ENCODE results near the gene TAS2R7.
"Not testable (repeated sequence)": the region's sequence is repeated elsewhere in the genome, so short reads cannot be mapped to it uniquely, and the experiment has no call there.

Gene TAS2R7, protein sequence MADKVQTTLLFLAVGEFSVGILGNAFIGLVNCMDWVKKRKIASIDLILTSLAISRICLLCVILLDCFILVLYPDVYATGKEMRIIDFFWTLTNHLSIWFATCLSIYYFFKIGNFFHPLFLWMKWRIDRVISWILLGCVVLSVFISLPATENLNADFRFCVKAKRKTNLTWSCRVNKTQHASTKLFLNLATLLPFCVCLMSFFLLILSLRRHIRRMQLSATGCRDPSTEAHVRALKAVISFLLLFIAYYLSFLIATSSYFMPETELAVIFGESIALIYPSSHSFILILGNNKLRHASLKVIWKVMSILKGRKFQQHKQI

DNA sequence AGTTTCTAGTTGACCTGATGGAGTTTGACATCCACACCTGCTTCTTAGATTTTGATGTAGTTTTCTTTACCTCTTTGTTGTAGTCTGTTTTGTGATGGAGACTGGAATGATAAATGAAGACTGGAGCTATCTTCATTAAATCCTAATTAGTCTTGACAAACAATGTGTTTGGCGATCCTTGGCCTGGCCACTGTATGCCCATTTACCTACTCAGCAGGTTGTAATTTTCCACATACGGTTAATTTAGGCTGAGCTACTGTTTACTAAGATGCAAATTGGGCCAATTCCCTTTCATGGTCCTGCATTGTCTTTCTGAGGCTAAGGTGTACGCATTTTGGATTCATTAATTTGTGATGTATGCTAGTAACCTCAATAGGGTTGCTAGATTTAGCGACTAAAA is at the start of gene TAS2R7:
Gene TAS2R7 (minus strand): TSS at position 41 of the 400 bp plus-strand sequence. CDS start 57 bp downstream, outside the sequence.
- no peak for DNase-seq

DNA sequence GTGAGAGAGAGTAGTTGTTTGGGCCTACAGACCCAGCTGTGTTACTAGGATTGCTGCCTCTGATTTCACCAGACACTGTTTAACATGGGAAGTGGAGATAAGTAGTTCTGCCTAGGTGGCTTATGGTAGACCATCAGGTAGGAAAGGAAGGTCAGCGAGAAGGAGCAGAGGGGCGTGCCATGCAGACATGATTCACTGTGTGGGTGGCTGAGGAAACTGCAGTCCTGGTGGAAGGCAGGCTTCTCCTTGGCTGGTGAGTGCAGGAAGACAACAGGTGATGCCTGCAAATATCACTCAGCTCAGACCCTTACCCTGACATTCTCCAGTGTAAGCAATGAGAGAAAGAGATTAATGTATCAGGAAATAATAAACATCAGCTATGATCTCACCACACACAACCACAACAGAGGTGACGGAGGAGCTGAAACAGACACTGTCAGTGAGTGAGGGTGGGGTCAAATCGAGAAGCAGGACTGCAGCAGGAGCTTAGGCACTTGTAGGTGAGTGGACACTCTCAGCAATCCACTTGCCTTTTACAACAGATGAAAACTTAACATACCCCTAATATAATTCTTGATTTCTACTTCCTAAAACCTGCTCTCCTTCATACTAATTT is 48.9 kb upstream of the TAS2R7 start:
- no peak for DNase-seq

GRCh38 chr12:10849425-10849878 is 47.0 kb upstream of the TAS2R7 start, which contains the start of gene PRR4:
Gene PRR4, minus strand, starts transcription at chr12:10849475. Its CDS starts 38 bp downstream, at chr12:10849437.
- no peak for DNase-seq

GRCh38 chr12:10847744-10848143 is 45.3 kb upstream of the TAS2R7 start:
- DNase-seq = no peak

- DNase-seq = no peak
Measured at GRCh38 chr12:10842862-10843261, 40.4 kb upstream of the TAS2R7 start.

GRCh38 chr12:10838461-10838860 is 36.0 kb upstream of the TAS2R7 start:
- DNase-seq = no peak

DNA sequence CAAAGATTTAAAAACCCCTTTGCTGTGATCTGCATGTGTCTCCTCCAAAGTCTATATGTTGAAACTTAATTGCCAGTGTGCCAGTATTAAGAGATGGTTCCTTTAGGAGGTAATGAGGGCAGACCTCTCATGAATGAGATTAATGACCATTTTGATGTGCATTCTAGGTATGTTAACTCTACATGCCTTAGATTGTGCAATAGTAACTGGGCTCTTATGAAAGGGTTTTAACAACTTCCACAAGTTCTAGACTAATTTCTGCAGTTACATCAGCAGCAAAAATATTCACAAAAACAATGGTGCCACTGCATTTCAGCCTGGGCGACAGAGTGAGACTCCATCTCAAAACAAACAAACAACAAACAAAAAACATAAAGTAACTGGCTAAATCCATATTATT is 27.6 kb upstream of the TAS2R7 start:
- no peak for DNase-seq

DNA sequence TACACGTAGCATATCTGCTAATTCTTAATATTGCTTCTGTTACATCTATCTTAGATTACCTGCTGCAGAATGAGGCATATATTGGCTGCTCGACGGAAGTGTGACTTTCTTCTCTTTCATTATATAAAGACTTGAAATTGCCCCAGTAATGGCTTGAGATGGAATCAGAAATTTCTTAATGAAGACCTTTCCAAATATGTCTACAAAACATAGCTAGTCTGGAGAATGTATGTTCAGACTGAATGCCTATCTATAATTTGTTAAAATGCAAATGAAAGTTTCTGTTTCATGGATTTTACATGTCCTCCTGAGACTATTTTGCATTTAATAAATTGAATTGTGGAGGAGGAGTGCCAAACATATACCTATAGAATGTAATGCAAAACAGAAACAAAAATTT is 23.8 kb upstream of the TAS2R7 start, which contains the start of gene TAS2R10:
Gene TAS2R10 (minus strand): TSS at position 101 of the 400 bp plus-strand sequence. CDS start 89 bp downstream, at position 12.
- no peak for DNase-seq

DNA sequence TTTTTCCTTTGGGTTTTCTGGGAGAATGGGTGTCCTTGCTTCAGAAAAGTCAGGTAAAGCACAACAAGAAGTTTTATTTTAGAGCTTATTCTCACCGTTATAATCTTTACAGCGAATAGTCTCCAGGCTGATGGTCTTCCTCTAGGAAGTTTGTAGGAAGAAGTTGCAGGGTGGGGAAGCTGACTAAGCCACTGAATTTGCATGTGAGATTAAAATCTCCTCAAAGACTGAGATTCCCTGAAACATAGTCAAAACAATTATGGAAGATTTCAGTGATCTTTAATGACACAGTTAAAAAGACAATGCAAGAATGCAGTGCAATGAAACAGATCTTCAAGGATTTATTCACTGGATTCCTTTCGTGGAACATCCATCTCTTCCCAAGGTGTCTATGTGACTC is 22.5 kb upstream of the TAS2R7 start:
- DNase-seq = no peak

DNA sequence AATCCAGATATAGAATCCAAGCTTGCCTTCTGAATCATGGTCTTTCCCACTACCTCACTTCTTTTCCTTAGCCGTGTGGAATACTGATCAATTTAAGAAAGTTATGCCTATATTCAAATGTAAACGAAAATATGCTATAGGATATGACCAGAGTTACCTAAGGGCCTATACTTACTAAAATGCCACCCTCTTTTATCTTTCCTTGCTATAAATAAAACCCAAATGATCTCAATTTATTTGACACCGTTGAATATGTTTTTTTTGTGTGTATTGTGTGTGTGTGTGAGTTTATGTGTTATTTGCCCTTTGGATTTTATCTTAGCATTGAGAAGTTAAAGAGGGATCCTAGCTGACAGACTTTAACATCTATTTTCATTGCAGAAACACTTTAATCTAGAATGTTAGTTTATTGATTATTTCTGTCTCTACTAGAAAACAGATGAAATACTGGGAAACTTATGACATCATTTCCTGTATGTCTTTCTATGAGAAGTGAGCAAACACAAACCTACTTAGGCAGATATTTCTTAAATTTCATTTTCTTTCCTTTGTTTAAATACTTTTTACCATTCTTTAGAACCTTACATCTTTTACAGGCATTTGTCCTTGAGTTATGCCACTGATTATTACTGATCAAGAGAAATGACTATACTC is 9.6 kb upstream of the TAS2R7 start:
- no peak for DNase-seq

DNA sequence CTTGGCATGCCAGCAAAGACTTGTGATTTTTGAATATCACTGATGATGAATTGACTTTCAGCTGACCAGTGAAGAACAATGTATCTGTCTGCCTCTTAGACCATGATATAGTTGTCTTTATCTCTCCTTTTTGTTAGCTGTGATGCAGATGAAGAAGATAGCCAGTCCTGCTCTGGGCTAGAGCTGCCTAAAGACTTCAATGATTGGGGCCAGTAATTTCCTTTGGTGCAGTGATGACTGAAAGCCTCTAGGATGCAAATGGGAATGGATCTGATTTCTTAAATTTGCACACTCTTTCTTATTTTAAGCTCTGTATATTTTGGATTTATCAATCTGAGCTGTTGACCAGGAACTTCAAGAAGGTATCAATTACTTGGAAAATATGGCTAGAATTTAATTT is 7.6 kb upstream of the TAS2R7 start, which contains the start of gene TAS2R9:
Gene TAS2R9 (minus strand): TSS at position 101 of the 400 bp plus-strand sequence. CDS start 93 bp downstream, at position 8.
- DNase-seq = no peak

DNA sequence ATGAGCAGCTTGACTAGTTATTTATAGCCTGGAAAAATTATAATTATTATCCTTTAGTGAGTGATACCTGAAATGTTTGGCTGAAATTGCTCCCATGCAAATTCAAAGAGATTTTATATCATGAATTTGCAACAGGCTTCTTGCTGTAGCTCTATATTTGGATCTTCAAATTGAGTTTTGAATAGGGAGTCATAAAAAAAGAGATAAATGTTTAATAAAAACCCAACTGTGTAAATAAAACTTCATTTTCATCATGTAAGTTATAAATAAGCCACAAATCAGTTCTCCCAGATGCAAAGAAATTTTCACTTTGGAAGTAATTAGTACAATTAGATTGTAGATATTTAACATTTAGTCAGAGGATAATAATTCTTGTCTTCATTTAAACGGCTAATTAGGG is 4.8 kb upstream of the TAS2R7 start, which contains the start of gene TAS2R8:
Gene TAS2R8 (minus strand): TSS at position 101 of the 400 bp plus-strand sequence. CDS start 306 bp downstream, outside the sequence.
- DNase-seq = no peak

DNA sequence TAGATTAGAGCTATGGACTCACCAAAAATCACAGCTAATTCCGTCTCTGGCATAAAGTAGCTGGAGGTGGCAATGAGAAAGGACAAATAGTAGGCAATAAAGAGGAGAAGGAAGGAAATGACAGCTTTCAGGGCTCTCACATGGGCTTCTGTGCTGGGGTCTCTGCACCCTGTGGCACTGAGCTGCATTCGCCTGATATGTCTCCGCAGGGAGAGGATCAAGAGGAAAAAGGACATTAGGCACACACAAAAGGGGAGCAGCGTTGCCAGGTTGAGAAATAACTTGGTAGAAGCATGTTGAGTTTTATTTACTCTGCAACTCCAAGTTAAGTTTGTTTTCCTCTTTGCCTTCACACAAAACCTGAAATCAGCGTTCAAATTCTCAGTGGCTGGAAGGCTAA is 686 bp downstream of the TAS2R7 start:
- no peak for DNase-seq

DNA sequence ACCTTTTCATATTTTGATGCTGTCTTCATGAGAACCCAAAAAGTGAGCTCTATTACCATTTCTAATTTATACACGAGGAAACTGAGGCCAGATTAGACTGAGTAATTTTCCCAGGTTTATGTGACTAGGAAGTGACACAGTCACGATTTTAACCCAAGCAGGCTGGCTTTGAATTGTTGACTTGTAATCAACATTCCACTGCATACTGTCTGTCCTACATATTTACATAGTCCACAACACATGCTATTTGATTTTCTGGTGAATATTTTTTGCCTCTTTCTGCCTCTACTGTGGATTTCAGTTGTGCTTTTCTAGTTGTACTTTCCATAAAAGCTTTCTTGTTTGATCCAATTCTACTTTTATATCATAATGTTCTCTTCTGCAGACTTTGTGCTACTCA is 8.2 kb downstream of the TAS2R7 start:
- no peak for DNase-seq

DNA sequence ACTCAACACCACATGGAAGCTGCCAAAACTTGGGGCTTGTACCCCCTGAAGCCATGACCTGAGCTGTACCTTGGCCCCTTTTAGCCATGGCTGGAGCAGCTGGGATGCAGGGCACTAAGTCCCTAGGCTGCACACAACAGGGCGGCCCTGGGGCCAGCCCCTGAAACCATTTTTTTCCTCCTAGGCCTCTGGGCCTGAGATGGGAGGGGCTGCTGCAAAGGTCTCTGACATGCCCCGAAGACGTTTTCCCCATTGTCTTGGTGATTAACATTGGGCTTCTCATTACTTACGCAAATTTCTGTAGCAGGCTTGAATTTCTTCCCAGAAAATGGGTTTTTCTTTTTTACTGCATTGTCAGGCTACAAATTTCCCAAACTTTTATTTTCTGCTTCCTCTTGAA is 10.7 kb downstream of the TAS2R7 start:
- DNase-seq = not testable (repeated sequence)

GRCh38 chr12:10783252-10783651 is 19.2 kb downstream of the TAS2R7 start:
- DNase-seq = no peak

DNA sequence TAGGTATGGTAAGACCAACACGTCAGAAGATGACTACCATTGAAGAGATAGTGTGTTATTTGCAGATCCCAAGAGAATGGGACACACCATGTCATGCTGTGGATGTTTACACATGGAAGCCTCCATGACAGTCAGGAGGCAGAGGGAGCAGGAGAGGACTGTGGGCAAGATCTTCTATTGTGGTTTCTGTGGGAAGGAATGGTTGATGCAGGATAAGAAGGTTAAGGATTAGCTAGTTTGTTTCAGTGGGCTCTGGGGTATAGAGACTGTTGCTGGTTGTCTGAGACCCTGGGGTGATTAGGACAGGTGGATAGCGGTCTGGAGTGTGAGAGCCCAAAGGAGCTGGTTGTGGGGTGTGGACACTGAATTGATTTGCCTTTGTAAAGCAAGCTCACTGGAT is 23.3 kb downstream of the TAS2R7 start:
- no peak for DNase-seq

GRCh38 chr12:10771132-10771733 is 31.2 kb downstream of the TAS2R7 start:
- DNase-seq = peak in 1 of 2 donors; percentile 14

GRCh38 chr12:10759657-10760056 is 42.8 kb downstream of the TAS2R7 start:
- no peak for DNase-seq

- DNase-seq = no peak
Measured at GRCh38 chr12:10756194-10756593, 46.2 kb downstream of the TAS2R7 start.

DNA sequence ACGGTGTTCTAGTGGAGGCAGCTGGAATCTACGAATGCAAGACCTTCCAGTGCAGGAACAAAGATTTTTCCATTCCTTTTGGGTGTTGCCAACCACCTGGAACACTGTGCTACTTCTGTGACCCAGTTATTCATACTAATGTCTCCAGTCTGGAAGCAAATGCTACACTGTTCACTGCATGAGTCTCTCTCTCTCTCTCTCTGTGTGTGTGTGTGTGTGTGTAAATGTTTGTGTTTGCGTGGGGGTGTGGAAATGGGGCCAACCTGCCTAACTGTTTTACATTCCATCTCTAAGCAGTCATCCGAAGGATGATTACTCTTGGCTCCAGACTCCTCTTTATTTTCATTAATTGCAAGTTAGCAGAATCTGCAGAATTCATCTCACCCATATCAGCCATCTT is 49.4 kb downstream of the TAS2R7 start:
- peak in 1 of 2 donors; percentile 21 for DNase-seq

Data from hippocampal formation (tissue), 2 donors.